SH-SY5Y (cell line): ENCODE data around the gene UBE2H.

Experiments
- GATA2 ChIP-seq: IDR thresholded peaks from 2 replicates; pipeline ENCODE4 v1.6.1; 2011; ENCODE audit warnings: mild to moderate bottlenecking, low read depth, low read length
- GATA3 ChIP-seq: IDR thresholded peaks from 2 replicates; pipeline ENCODE4 v1.6.1; 2011; ENCODE audit warnings: low read depth, mild to moderate bottlenecking, low read length, moderate library complexity

The UBE2H gene

GRCh38 chr7:129907122-129907736 lies 45.5 kb downstream of the UBE2H start:
- TF ChIP-seq GATA3 (no peak), GATA2 (no peak)

- TF ChIP-seq GATA2 (no peak), GATA3 (no peak)
Observed at GRCh38 chr7:129906700-129907099, 46.1 kb downstream of the UBE2H start.

- no peak for TF ChIP-seq GATA3
- TF ChIP-seq GATA2: no peak
Observed at GRCh38 chr7:129903935-129904334, 48.8 kb downstream of the UBE2H start.

- no peak for TF ChIP-seq GATA2
- no peak for TF ChIP-seq GATA3
Observed at GRCh38 chr7:129902788-129903422, 49.9 kb downstream of the UBE2H start.

- TF ChIP-seq GATA3 (no peak), GATA2 (no peak)
Observed at GRCh38 chr7:129898502-129899160, 54.1 kb downstream of the UBE2H start.

- TF ChIP-seq GATA3: no peak
- TF ChIP-seq GATA2: no peak
Observed at GRCh38 chr7:129898007-129898406, 54.8 kb downstream of the UBE2H start.

- TF ChIP-seq GATA2: no peak
- TF ChIP-seq GATA3: no peak
Observed at GRCh38 chr7:129896568-129897382, 56.0 kb downstream of the UBE2H start.

- TF ChIP-seq GATA2 (no peak), GATA3 (no peak)
Observed at GRCh38 chr7:129890090-129890489, 62.7 kb downstream of the UBE2H start.

- TF ChIP-seq GATA2 (no peak), GATA3 (no peak)
Observed at GRCh38 chr7:129889133-129889844, 63.5 kb downstream of the UBE2H start.

GRCh38 chr7:129887865-129888264 lies 64.9 kb downstream of the UBE2H start:
- TF ChIP-seq GATA2 (no peak), GATA3 (no peak)

- TF ChIP-seq GATA2 (no peak), GATA3 (no peak)
Observed at GRCh38 chr7:129886818-129887186, 66.0 kb downstream of the UBE2H start.

GRCh38 chr7:129886167-129886817 lies 66.5 kb downstream of the UBE2H start:
- TF ChIP-seq GATA3: no peak

GRCh38 chr7:129884495-129884894 lies 68.3 kb downstream of the UBE2H start:
- no peak for TF ChIP-seq GATA3
- TF ChIP-seq GATA2: no peak
